ENCODE measurements around the gene MED22. TPM values are rescaled to one million over a fixed set of nuclear protein-coding genes. Genes with fewer than 3 reads are reported as not detected.

The MED22 gene
- total and polyA plus RNA-seq, 2 experiments from 2014 or later = 20.9 to 85.7 TPM

DNA sequence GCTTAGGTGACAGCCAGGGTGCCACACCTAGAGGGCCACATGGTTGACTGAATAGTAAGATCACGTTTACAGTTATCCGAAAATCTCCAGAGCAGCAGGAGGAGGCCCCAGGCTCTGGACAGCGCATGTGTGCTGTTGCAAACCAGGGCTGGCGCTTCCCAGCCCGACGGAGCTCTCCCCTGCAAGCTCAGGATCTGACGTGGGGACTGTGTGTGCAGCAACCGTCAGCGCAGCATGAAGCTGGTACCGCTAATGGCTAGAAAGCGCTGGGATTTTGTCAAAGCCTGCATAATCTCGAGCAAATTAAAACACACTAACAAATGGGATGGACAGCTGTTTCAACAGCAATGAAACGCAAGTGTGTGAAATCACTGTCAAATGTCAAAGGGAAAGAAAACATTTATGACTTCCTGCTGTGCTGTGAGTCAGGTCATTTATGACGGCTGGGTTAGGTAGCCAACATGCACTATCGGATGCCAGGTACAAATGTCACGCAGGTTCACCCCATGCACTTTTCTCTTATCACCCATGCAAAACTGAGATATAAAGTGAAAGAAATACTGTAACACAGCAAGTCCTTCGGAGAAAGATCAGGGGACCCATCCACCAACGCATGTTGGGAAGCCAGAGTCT lies 20.4 kb upstream of the MED22 start:
- H3K27ac Mint-ChIP-seq = no peak overlapping the region
- Histone ChIP-seq H2AFZ (no peak overlapping the region), H4K20me1 (replicated peaks; ENCODE audit: insufficient read depth) (peaks cover 75% of the 10 kb centered on the region), H3K79me2 (replicated peaks; ENCODE audit: insufficient read depth) (peaks cover 78% of the 10 kb centered on the region), H3K4me1 (ENCODE audit: insufficient read depth) (no peaks in the 10 kb centered on the region), H3K9me2 (ENCODE audit: insufficient read depth) (no peaks in the 10 kb centered on the region), H3K36me3 (ENCODE audit: insufficient read depth) (peaks cover 18% of the 10 kb centered on the region), H3K4me3 (no peak overlapping the region), H3F3A (replicated peaks; ENCODE audit: low read depth) (peaks cover 10% of the 10 kb centered on the region; the same call in 1 of the 2 replicates), H3K27me3 (ENCODE audit: insufficient read depth) (no peaks in the 10 kb centered on the region), H3K27ac (ENCODE audit: low read depth) (no peak overlapping the region), H3K4me2 (no peak overlapping the region)
- DNase-seq (ENCODE audit: low spot score) (no peak), ATAC-seq (no peak)
- H3K27me3 Mint-ChIP-seq (ENCODE audit: insufficient read depth, low read depth, poor library complexity) = peaks cover 5% of the 10 kb centered on the region
- no peak overlapping the region for H3K4me3 Mint-ChIP-seq
- peaks cover 11% of the 10 kb centered on the region; the same call in 2 of the 3 replicates for H3K4me1 Mint-ChIP-seq
- no peaks in the 10 kb centered on the region for H3K9me3 Mint-ChIP-seq
- peaks cover 65% of the 10 kb centered on the region for H3K36me3 Mint-ChIP-seq (ENCODE audit: low read depth)
- TF ChIP-seq EZH2phosphoT487 (IDR thresholded peaks at IDR 0.05; ENCODE audit: unreplicated experiment) (no peak), STAT1 (IDR thresholded peaks at IDR 0.05; ENCODE audit: unreplicated experiment) (no peak), ZNF331 (CRISPR knock-in tag; IDR thresholded peaks at IDR 0.05; ENCODE audit: low read depth) (no peak), CREB1 (CRISPR knock-in tag; IDR thresholded peaks at IDR 0.05; ENCODE audit: low read depth) (no peak), ZNF114 (CRISPR knock-in tag; IDR thresholded peaks at IDR 0.05) (no peak), NANOG (IDR thresholded peaks at IDR 0.05; ENCODE audit: borderline replicate concordance) (no peak), POLR2AphosphoS5 (IDR thresholded peaks at IDR 0.05; ENCODE audit: low read depth) (no peak), EZH2 (IDR thresholded peaks at IDR 0.05; ENCODE audit: low read depth, unreplicated experiment) (no peak), JUNB (IDR thresholded peaks at IDR 0.05; ENCODE audit: unreplicated experiment) (no peak)
- TF ChIP-seq, protein P1, sequence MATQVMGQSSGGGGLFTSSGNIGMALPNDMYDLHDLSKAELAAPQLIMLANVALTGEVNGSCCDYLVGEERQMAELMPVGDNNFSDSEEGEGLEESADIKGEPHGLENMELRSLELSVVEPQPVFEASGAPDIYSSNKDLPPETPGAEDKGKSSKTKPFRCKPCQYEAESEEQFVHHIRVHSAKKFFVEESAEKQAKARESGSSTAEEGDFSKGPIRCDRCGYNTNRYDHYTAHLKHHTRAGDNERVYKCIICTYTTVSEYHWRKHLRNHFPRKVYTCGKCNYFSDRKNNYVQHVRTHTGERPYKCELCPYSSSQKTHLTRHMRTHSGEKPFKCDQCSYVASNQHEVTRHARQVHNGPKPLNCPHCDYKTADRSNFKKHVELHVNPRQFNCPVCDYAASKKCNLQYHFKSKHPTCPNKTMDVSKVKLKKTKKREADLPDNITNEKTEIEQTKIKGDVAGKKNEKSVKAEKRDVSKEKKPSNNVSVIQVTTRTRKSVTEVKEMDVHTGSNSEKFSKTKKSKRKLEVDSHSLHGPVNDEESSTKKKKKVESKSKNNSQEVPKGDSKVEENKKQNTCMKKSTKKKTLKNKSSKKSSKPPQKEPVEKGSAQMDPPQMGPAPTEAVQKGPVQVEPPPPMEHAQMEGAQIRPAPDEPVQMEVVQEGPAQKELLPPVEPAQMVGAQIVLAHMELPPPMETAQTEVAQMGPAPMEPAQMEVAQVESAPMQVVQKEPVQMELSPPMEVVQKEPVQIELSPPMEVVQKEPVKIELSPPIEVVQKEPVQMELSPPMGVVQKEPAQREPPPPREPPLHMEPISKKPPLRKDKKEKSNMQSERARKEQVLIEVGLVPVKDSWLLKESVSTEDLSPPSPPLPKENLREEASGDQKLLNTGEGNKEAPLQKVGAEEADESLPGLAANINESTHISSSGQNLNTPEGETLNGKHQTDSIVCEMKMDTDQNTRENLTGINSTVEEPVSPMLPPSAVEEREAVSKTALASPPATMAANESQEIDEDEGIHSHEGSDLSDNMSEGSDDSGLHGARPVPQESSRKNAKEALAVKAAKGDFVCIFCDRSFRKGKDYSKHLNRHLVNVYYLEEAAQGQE (IDR thresholded peaks at IDR 0.05; ENCODE audit: unreplicated experiment) = no peak
- TF ChIP-seq, protein P2, sequence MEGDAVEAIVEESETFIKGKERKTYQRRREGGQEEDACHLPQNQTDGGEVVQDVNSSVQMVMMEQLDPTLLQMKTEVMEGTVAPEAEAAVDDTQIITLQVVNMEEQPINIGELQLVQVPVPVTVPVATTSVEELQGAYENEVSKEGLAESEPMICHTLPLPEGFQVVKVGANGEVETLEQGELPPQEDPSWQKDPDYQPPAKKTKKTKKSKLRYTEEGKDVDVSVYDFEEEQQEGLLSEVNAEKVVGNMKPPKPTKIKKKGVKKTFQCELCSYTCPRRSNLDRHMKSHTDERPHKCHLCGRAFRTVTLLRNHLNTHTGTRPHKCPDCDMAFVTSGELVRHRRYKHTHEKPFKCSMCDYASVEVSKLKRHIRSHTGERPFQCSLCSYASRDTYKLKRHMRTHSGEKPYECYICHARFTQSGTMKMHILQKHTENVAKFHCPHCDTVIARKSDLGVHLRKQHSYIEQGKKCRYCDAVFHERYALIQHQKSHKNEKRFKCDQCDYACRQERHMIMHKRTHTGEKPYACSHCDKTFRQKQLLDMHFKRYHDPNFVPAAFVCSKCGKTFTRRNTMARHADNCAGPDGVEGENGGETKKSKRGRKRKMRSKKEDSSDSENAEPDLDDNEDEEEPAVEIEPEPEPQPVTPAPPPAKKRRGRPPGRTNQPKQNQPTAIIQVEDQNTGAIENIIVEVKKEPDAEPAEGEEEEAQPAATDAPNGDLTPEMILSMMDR (conservative IDR thresholded peaks at IDR 0.05; ENCODE audit: low read depth in 2 of 2) = no peak
- TF ChIP-seq, protein P3, sequence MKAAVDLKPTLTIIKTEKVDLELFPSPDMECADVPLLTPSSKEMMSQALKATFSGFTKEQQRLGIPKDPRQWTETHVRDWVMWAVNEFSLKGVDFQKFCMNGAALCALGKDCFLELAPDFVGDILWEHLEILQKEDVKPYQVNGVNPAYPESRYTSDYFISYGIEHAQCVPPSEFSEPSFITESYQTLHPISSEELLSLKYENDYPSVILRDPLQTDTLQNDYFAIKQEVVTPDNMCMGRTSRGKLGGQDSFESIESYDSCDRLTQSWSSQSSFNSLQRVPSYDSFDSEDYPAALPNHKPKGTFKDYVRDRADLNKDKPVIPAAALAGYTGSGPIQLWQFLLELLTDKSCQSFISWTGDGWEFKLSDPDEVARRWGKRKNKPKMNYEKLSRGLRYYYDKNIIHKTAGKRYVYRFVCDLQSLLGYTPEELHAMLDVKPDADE (IDR thresholded peaks at IDR 0.05) = no peak
- TF ChIP-seq, protein P4, sequence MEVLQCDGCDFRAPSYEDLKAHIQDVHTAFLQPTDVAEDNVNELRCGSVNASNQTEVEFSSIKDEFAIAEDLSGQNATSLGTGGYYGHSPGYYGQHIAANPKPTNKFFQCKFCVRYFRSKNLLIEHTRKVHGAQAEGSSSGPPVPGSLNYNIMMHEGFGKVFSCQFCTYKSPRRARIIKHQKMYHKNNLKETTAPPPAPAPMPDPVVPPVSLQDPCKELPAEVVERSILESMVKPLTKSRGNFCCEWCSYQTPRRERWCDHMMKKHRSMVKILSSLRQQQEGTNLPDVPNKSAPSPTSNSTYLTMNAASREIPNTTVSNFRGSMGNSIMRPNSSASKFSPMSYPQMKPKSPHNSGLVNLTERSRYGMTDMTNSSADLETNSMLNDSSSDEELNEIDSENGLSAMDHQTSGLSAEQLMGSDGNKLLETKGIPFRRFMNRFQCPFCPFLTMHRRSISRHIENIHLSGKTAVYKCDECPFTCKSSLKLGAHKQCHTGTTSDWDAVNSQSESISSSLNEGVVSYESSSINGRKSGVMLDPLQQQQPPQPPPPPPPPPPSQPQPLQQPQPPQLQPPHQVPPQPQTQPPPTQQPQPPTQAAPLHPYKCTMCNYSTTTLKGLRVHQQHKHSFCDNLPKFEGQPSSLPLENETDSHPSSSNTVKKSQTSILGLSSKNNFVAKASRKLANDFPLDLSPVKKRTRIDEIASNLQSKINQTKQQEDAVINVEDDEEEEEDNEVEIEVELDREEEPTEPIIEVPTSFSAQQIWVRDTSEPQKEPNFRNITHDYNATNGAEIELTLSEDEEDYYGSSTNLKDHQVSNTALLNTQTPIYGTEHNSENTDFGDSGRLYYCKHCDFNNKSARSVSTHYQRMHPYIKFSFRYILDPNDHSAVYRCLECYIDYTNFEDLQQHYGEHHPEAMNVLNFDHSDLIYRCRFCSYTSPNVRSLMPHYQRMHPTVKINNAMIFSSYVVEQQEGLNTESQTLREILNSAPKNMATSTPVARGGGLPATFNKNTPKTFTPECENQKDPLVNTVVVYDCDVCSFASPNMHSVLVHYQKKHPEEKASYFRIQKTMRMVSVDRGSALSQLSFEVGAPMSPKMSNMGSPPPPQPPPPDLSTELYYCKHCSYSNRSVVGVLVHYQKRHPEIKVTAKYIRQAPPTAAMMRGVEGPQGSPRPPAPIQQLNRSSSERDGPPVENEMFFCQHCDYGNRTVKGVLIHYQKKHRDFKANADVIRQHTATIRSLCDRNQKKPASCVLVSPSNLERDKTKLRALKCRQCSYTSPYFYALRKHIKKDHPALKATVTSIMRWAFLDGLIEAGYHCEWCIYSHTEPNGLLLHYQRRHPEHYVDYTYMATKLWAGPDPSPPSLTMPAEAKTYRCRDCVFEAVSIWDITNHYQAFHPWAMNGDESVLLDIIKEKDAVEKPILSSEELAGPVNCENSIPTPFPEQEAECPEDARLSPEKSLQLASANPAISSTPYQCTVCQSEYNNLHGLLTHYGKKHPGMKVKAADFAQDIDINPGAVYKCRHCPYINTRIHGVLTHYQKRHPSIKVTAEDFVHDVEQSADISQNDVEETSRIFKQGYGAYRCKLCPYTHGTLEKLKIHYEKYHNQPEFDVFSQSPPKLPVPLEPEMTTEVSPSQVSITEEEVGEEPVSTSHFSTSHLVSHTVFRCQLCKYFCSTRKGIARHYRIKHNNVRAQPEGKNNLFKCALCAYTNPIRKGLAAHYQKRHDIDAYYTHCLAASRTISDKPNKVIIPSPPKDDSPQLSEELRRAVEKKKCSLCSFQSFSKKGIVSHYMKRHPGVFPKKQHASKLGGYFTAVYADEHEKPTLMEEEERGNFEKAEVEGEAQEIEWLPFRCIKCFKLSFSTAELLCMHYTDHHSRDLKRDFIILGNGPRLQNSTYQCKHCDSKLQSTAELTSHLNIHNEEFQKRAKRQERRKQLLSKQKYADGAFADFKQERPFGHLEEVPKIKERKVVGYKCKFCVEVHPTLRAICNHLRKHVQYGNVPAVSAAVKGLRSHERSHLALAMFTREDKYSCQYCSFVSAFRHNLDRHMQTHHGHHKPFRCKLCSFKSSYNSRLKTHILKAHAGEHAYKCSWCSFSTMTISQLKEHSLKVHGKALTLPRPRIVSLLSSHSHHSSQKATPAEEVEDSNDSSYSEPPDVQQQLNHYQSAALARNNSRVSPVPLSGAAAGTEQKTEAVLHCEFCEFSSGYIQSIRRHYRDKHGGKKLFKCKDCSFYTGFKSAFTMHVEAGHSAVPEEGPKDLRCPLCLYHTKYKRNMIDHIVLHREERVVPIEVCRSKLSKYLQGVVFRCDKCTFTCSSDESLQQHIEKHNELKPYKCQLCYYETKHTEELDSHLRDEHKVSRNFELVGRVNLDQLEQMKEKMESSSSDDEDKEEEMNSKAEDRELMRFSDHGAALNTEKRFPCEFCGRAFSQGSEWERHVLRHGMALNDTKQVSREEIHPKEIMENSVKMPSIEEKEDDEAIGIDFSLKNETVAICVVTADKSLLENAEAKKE (CRISPR knock-in tag; IDR thresholded peaks at IDR 0.05) = no peak
